Adipocyte (in vitro differentiated cells): Measurements from ENCODE around the gene PTPN13.

Experiments used
- DNase-seq: peaks from one replicate; pipeline ENCODE4 v3.0.0-alpha.2; 2015; ENCODE audit warnings: low read depth
- H3K27me3 ChIP-seq: replicated peaks from 2 replicates; pipeline ENCODE4 v1.7.0; 2013; ENCODE audit warnings: mild to moderate bottlenecking, low read length, moderate library complexity; ENCODE audit not compliant: control insufficient read depth, insufficient read depth
- H3K36me3 ChIP-seq: 2 replicates; pipeline ENCODE4 v1.7.0; 2013; ENCODE audit warnings: low read length, mild to moderate bottlenecking, moderate library complexity; ENCODE audit not compliant: control insufficient read depth, insufficient read depth, severe bottlenecking
- H3K4me1 ChIP-seq: 2 replicates; pipeline ENCODE4 v1.7.0; 2013; ENCODE audit warnings: mild to moderate bottlenecking, low read length, moderate library complexity; ENCODE audit not compliant: control insufficient read depth, insufficient read depth
- H3K4me3 ChIP-seq: 2 replicates; pipeline ENCODE4 v1.7.0; 2013; ENCODE audit warnings: mild to moderate bottlenecking, low read length, moderate library complexity
- H3K9ac ChIP-seq: 2 replicates; pipeline ENCODE4 v1.7.0; 2013; ENCODE audit warnings: mild to moderate bottlenecking, low read length, moderate library complexity
- H3K9me3 ChIP-seq: 2 replicates; pipeline ENCODE4 v1.7.0; 2013; ENCODE audit warnings: mild to moderate bottlenecking, low read length, moderate library complexity; ENCODE audit not compliant: control insufficient read depth

Gene PTPN13

GRCh38 chr4:86619656-86620055, 25.5 kb downstream of the PTPN13 start:
- Histone ChIP-seq H3K4me1 (no peaks in the 10 kb centered on the region), H3K4me3 (no peak overlapping the region), H3K9ac (no peak overlapping the region), H3K36me3 (no peaks in the 10 kb centered on the region), H3K27me3 (no peaks in the 10 kb centered on the region), H3K9me3 (no peaks in the 10 kb centered on the region)
- DNase-seq, result no peak

GRCh38 chr4:86621435-86621834, 27.3 kb downstream of the PTPN13 start:
- Histone ChIP-seq H3K27me3 (no peaks in the 10 kb centered on the region), H3K9me3 (no peaks in the 10 kb centered on the region), H3K9ac (no peak overlapping the region), H3K4me3 (no peak overlapping the region), H3K36me3 (no peaks in the 10 kb centered on the region), H3K4me1 (no peaks in the 10 kb centered on the region)
- no peak for DNase-seq

DNA sequence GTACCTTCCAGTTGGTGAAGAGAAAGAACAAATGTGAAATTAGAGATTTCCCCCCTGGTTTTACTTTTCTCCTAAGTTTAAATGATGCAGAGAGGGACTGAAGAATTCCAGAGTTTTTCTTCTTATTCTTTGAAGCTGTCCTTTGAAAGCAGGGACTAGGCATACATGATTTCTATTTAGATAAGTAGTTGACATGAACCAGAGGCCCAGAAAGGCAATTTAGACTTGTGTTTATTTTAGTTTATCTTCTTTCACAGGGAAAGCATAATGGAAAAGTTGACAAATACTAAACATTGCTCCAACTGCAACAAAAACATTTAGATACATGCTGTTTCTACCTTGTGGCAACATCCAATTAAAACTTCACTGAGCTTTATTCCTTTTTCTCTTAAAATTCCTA, 32.0 kb downstream of the PTPN13 start:
- H3K9ac ChIP-seq, result no peak overlapping the region

DNA sequence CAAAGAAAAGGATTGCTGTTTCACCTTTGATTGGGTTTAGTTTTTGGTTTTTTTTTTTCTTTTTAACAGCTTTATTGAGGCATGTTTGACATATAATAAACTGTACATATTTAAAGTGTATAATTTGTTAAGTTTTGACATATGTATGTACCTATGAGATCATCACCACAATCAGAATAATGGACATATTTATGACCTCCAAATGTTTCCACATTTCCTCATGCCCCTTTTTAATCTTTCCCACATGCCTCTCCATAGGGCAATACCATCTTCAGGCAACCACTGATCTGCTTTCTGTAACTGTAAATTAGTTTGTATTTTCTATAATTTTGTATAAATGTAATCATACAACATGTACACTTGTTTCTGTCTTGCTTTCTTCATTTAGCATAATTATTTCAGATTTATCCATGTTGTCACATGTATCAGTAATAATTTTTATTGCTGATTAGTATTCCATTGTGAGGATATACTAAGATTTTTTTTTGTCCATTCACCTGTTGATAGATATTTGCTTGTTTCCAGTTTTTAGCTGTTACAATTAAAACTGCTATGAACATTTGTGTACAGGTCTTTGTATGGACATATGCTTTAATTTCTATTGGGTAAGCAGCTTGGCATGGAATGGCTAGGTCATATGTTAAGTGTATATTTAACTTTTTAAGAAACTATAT, 33.5 kb downstream of the PTPN13 start:
- H3K27me3 ChIP-seq, result no peaks in the 10 kb centered on the region
- H3K4me3 ChIP-seq, result no peak overlapping the region
- DNase-seq, result no peak
- no peak overlapping the region for H3K9ac ChIP-seq
- H3K9me3 ChIP-seq, result no peaks in the 10 kb centered on the region
- H3K4me1 ChIP-seq, result no peaks in the 10 kb centered on the region
- no peaks in the 10 kb centered on the region for H3K36me3 ChIP-seq

More for the DNA sequence above, 32.0 kb downstream of the PTPN13 start:
- Histone ChIP-seq H3K9me3 (no peaks in the 10 kb centered on the region), H3K27me3 (no peaks in the 10 kb centered on the region), H3K36me3 (no peaks in the 10 kb centered on the region), H3K4me3 (no peak overlapping the region), H3K4me1 (no peaks in the 10 kb centered on the region)
- DNase-seq, result peak; percentile 55

GRCh38 chr4:86630629-86631028, 36.5 kb downstream of the PTPN13 start:
- DNase-seq, result no peak
- no peak overlapping the region for H3K9ac ChIP-seq
- no peaks in the 10 kb centered on the region for H3K27me3 ChIP-seq
- H3K4me3 ChIP-seq, result no peak overlapping the region
- H3K4me1 ChIP-seq, result no peaks in the 10 kb centered on the region
- H3K9me3 ChIP-seq, result no peaks in the 10 kb centered on the region
- peaks cover 4% of the 10 kb centered on the region for H3K36me3 ChIP-seq

DNA sequence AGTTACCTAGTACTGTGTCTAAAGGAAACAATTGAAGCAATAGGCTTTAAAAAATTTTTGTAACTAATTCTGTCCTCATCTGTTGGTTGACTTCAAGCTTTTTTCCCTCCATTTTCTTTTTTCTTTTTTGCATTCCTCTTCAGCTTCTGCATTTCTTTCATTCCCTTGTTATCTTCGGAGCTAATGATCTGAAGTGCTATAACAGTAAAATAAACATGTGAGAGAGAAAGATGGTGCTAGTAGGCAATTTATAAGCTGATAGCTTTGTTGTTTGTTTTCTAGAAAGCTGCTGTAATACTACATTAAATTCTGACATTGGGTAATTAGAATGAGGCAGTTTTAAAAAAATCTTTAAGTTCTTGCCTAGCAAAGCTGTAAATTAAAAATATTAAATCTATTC, 37.1 kb downstream of the PTPN13 start:
- H3K36me3 ChIP-seq, result peaks cover 8% of the 10 kb centered on the region
- H3K27me3 ChIP-seq, result no peaks in the 10 kb centered on the region
- no peak overlapping the region for H3K9ac ChIP-seq
- H3K4me3 ChIP-seq, result no peak overlapping the region
- no peaks in the 10 kb centered on the region for H3K4me1 ChIP-seq
- no peaks in the 10 kb centered on the region for H3K9me3 ChIP-seq
- no peak for DNase-seq

DNA sequence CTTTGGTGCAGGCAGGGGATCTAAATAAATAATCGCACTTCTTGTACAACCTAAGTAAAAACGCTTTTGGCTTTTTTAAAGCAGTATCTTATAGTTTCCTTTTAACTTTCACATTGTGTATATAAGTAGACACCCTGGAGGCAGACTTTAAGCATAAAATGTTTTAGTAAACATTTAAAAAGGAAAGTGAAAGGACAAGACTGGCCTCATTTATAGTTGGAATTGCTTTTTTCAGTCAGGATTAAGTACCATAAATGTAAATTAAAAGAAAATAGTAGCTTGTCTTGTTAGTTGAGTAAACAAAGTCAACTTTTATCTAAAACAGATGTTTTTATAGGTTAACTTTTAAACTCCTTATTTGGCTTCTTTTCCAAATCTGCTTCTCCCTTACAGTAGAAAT, 39.7 kb downstream of the PTPN13 start:
- Histone ChIP-seq H3K36me3 (peaks cover 11% of the 10 kb centered on the region), H3K9me3 (no peaks in the 10 kb centered on the region), H3K27me3 (no peaks in the 10 kb centered on the region), H3K4me3 (peak overlapping the region; percentile 20), H3K9ac (no peak overlapping the region), H3K4me1 (no peaks in the 10 kb centered on the region)
- DNase-seq, result peak; percentile 51

GRCh38 chr4:86640469-86640868, 46.4 kb downstream of the PTPN13 start:
- Histone ChIP-seq H3K4me1 (no peaks in the 10 kb centered on the region), H3K4me3 (no peak overlapping the region), H3K9ac (no peak overlapping the region), H3K9me3 (no peaks in the 10 kb centered on the region), H3K36me3 (peaks cover 20% of the 10 kb centered on the region), H3K27me3 (no peaks in the 10 kb centered on the region)
- no peak for DNase-seq

GRCh38 chr4:86641516-86642090, 47.5 kb downstream of the PTPN13 start:
- Histone ChIP-seq H3K9ac (no peak overlapping the region), H3K9me3 (no peaks in the 10 kb centered on the region), H3K36me3 (peaks cover 12% of the 10 kb centered on the region), H3K4me3 (no peak overlapping the region), H3K4me1 (no peaks in the 10 kb centered on the region), H3K27me3 (no peaks in the 10 kb centered on the region)
- DNase-seq, result no peak

- H3K4me3 ChIP-seq, result no peak overlapping the region
- peaks cover 16% of the 10 kb centered on the region for H3K36me3 ChIP-seq
- DNase-seq, result no peak
- peaks cover 11% of the 10 kb centered on the region for H3K9me3 ChIP-seq
- H3K27me3 ChIP-seq, result no peaks in the 10 kb centered on the region
- H3K9ac ChIP-seq, result no peak overlapping the region
- no peaks in the 10 kb centered on the region for H3K4me1 ChIP-seq
Observed at GRCh38 chr4:86644892-86645291, 50.8 kb downstream of the PTPN13 start.

DNA sequence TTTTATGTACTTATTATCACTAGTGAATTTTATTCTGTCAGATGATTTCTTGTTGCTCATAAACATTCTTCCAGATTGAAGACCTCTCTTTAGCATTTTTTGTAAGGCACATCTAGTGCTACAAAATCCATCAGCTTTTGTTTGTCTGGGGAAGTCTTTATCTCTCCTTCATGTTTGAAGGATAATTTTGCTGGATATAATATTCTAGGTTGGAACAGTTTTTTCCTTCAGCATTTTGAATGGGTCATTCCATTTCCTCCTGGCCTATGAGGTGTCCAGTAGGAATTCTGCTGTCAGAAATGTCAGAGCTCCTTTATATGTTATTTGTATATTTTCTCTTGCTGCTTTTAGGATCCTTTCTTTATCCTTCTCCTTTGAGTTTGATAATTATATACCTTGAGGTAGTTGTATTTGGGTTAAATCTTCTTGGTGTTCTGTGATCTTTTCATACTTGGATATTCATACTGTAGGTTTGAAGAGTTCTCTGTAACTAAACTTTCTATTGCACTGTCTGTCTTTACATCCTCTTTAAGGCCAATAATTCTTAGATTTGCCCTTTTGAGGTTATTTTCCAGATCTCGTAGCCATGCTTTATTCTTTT, 58.3 kb downstream of the PTPN13 start:
- H3K9me3 ChIP-seq, result peaks cover 36% of the 10 kb centered on the region
- H3K36me3 ChIP-seq, result peaks cover 4% of the 10 kb centered on the region
- H3K9ac ChIP-seq, result no peak overlapping the region
- H3K4me1 ChIP-seq, result no peaks in the 10 kb centered on the region
- H3K27me3 ChIP-seq, result no peaks in the 10 kb centered on the region
- DNase-seq, result no peak
- H3K4me3 ChIP-seq, result peak overlapping the region; percentile 23
